Vagina (tissue), 2 donors: ENCODE results near the gene OR52N5.

ENCODE experiments used
- POLR2A ChIP-seq, 2 donors: fragments of 450-650 bp; IDR thresholded peaks; one replicate each; pipeline ENCODE4 v1.6.1; 2017; ENCODE audit warnings: antibody characterized with exemption in 2 of 2, mild to moderate bottlenecking in 2 of 2, moderate library complexity in 2 of 2
- POLR2AphosphoS5 ChIP-seq, 2 donors: sonication (generic); formaldehyde crosslinking; IDR thresholded peaks; one replicate each; pipeline ENCODE4 v1.9.0; 2017; ENCODE audit warnings: antibody characterized with exemption in 2 of 2, mild to moderate bottlenecking in 2 of 2, low read depth in 1 of 2; ENCODE audit not compliant: insufficient read depth in 1 of 2

DNA sequence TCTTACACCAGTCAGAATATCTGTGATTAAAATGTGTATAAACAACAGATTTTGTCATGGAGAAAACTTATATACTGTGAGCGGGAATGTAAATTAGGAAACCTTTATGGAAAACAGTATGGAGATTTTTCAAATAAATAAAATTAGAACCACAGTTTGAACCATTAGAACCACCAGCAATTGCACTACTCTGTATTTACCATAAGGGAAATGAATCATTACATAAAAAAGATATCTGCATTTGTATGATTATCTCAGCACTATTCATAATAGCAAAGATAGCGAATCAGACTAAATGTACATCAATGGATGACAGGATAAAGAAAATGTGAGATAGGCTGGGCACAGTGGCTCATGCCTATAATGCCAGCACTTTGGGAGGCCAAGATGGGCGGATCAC is 36.5 kb downstream of the OR52N5 start:
- TF ChIP-seq POLR2A (IDR thresholded peaks at IDR 0.05), result no peak
- no peak for TF ChIP-seq POLR2AphosphoS5 (IDR thresholded peaks at IDR 0.05; ENCODE audit: insufficient read depth in 1 of 2, low read depth in 1 of 2)
